Muscle layer of duodenum (tissue), 2 donors: ENCODE data around the gene HS6ST1.

Source experiments
- H3K27ac ChIP-seq: one replicate; pipeline ENCODE4 v1.7.0; 2013; ENCODE audit warnings: mild to moderate bottlenecking, low read length
- H3K27me3 ChIP-seq: one replicate; pipeline ENCODE4 v1.7.0; 2013; ENCODE audit warnings: low read depth, mild to moderate bottlenecking, control low read depth, low read length
- H3K36me3 ChIP-seq, 2 donors: one replicate each; pipeline ENCODE4 v1.7.0; 2013; ENCODE audit warnings: low read length in 2 of 2, control low read depth in 1 of 2, mild to moderate bottlenecking in 1 of 2; ENCODE audit not compliant: insufficient read depth in 2 of 2, control insufficient read depth in 1 of 2
- H3K4me1 ChIP-seq, 2 donors: one replicate each; pipeline ENCODE4 v1.7.0; 2013; ENCODE audit warnings: low read length in 2 of 2, mild to moderate bottlenecking in 2 of 2, control low read depth in 1 of 2, moderate library complexity in 1 of 2; ENCODE audit not compliant: insufficient read depth in 2 of 2, control insufficient read depth in 1 of 2
- H3K4me3 ChIP-seq, 2 donors: one replicate each; pipeline ENCODE4 v1.7.0; 2013; ENCODE audit warnings: low read length in 2 of 2, low read depth in 1 of 2, mild to moderate bottlenecking in 1 of 2
- H3K9me3 ChIP-seq, 2 donors: one replicate each; pipeline ENCODE4 v1.7.0; 2013; ENCODE audit warnings: low read length in 2 of 2, control low read depth in 1 of 2, mild to moderate bottlenecking in 1 of 2; ENCODE audit not compliant: control insufficient read depth in 1 of 2
- donor health status: healthy.

Gene HS6ST1

DNA sequence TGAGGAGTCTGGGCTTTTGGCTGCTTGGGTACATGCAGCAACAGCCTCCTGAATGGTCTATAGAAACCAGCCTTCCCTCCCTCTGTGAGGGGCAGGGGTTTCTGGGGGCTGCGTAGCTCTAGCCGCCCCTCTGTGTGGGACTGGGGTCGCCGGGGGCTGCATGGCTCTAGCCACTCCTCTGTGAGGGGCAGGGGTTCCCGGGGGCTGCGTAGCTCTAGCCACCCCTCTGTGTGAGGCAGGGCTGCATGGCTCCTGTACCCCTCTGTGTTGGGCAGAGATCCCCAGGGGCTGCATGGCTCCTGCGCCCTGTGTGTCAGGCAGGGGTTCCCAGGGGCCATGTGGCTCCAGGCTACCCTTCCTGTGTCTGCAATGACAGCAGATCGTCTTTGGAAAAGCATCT is 17.6 kb downstream of the HS6ST1 start:
- Histone ChIP-seq H3K9me3 (no peaks in the 10 kb centered on the region), H3K4me1 (peaks cover 13 to 49% of the 10 kb centered on the region in 2 donors), H3K36me3 (no peaks in the 10 kb centered on the region), H3K27ac (peak overlapping the region; percentile 8), H3K27me3 (no peaks in the 10 kb centered on the region), H3K4me3 (no peak overlapping the region)

DNA sequence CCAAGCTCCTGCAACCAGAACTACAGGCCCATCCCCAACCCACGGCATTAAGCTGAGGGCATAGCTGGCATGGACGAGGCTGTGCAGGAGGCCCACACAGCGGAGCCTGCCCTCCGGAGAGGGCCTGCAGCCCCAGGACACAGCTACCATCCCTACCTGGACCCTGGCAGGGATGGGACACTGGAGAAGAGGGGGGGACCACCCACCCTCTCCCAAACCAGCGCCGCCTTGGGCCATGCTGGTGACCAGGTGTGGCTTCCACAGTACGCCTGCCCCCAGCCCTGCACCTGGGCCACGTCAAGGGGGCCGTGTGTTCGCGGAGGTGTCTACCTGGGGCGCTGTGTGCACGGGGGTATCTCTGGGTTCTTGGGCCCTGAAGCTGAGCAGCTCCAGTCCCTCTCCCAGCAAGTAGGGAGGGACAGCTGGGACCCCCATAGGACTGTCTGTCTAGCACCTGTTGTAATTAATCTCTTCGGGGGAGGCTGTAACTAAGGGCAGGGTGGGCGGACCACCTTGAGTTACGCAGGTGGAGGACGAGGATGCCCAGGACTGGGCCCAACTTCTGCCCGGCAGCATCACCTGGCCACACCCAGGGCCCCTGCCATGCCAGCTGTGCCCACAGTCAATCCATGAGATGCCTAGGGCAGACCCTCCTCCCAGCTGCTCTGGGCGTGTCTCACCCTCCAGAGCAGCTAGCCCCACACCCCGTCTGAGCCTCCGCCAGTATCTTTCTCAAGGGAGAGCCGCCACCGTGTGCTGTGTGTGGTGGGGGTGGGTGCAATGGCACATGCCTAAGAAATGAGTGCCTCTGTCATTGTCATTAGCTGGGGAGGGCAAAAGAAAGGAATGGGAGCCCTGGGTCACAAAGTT is 18.3 kb downstream of the HS6ST1 start:
- peaks cover 9 to 43% of the 10 kb centered on the region in 2 donors for H3K4me1 ChIP-seq
- no peaks in the 10 kb centered on the region for H3K9me3 ChIP-seq
- H3K36me3 ChIP-seq, result no peaks in the 10 kb centered on the region
- H3K27ac ChIP-seq, result no peak overlapping the region
- no peak overlapping the region for H3K4me3 ChIP-seq
- H3K27me3 ChIP-seq, result no peaks in the 10 kb centered on the region

DNA sequence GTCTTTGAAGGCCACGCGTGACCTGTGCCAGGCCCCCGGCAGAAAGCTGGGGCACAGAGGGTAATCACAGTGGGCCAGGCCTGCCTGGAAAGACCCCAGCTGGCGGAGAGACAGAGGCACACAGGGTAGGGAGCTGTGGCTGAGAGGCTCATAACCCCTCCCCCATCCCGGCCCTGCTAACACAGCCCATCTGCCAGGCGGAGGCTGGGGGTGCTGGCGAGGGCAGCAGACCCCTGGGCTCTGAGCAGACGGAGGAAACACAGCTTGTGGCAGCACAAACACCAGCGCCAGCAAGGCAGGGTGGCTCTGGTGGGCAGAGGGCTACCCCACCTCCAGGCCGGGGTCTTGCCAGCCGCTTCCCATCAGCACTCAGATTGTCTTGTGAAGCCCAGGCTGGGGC is 19.0 kb downstream of the HS6ST1 start:
- no peak overlapping the region for H3K4me3 ChIP-seq
- no peak overlapping the region for H3K27ac ChIP-seq
- H3K4me1 ChIP-seq, result peaks cover 4 to 35% of the 10 kb centered on the region in 2 donors
- no peaks in the 10 kb centered on the region for H3K36me3 ChIP-seq
- no peaks in the 10 kb centered on the region for H3K27me3 ChIP-seq
- no peaks in the 10 kb centered on the region for H3K9me3 ChIP-seq

DNA sequence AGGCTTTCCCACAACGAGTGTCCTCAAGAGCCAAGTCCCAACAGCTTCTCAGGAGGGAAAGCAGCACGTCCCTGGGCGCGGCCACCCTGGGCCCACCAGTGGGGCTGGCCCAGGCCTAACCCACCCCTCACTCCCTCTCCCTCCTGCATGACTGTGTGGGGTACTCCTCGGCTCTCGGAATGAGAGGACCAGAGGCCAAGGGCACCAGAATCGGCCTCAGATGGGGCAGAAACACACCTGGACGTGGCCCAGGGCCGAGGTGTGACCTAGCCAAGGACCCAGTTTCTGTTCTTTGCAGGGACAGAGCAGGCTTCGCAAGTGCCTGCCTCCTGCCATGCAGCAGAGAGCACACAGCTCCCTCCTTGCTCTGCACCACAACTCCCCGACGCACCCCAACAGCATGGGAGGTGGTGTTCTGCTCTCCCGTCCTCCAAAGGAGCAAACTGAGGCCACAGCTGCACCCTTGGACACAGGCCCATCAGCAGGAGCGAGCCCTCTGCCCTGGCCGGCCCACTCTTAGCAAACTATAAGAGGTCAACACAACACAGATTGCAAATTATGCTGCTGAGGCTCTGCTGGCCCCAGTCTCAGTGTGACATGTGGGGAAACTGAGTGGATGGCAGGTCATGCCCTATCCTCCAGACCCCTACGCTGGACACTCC is 19.7 kb downstream of the HS6ST1 start:
- no peak overlapping the region for H3K27ac ChIP-seq

DNA sequence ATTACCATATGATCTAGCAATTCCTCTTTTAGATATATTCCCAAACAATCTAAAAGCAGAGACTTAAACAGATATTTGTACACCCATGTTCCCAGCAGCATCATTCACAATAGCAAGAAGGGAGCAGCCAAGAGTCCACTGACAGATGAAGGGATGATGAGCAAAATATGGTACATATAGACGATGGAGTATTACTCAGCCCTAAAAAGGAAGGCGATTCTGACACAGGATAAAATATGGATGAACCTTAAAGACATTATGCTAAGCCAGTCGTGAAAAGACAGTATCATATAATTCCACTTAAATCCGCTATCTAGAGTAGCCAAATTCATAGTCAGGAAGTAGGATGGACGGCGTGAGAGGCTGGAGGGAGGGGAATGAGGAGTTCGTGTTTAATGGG is 20.4 kb downstream of the HS6ST1 start:
- Histone ChIP-seq H3K4me1 (peaks cover 4 to 29% of the 10 kb centered on the region in 2 donors), H3K27ac (no peak overlapping the region), H3K4me3 (no peak overlapping the region), H3K27me3 (no peaks in the 10 kb centered on the region), H3K9me3 (no peaks in the 10 kb centered on the region), H3K36me3 (no peaks in the 10 kb centered on the region)

More for the DNA sequence above, 19.7 kb downstream of the HS6ST1 start:
- H3K4me3 ChIP-seq, result no peak overlapping the region
- H3K4me1 ChIP-seq, result peaks cover 4 to 29% of the 10 kb centered on the region in 2 donors
- no peaks in the 10 kb centered on the region for H3K27me3 ChIP-seq
- H3K36me3 ChIP-seq, result no peaks in the 10 kb centered on the region
- H3K9me3 ChIP-seq, result no peaks in the 10 kb centered on the region

DNA sequence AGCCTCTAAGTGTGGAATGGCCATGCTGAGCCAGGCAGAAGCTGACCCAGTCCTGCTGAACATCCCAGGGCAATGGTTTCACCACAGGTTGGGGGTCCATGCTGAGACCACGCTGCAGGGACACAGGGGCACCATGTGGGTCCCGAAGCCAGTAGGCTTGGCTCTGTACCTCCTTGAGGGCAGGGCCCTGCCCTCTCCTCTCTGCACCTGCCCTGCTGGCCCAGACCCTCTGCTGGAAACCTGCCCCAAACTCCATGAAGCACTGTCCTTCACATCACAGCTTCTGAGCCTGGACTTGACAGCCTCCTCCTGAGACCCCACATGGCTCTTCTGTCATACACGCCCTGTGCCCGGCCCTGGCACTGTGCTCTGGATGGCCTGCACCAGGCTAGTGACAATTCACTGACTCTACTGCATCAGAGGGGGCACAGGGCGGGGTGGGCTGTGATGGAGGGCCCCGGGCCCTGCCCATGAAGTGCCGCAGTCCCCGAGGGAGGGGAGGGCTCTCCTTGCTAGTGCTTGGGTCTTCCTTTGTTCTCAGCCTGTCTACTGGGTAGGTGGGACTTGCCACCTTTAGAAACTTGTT is 24.7 kb downstream of the HS6ST1 start:
- Histone ChIP-seq H3K9me3 (no peaks in the 10 kb centered on the region), H3K27ac (no peak overlapping the region), H3K4me3 (no peak overlapping the region), H3K27me3 (no peaks in the 10 kb centered on the region), H3K4me1 (peaks cover 0 to 12% of the 10 kb centered on the region in 2 donors), H3K36me3 (no peaks in the 10 kb centered on the region)

DNA sequence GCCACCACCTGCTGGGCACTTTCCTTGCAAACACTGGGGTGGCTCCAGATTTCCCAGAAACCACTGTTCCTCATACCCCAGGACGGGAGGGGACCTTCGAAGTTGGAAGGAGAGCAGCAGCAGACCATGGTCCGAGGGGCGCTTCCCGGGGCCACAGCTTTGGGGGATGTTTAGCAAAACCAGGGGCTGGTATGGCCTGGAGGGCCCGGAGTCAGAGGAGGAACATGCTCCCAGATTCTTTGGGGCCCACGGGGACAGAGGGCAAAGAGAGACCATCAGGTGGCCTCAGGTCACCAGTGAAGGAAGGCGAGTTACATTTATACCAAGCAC is 25.3 kb downstream of the HS6ST1 start:
- Histone ChIP-seq H3K36me3 (no peaks in the 10 kb centered on the region), H3K4me1 (peaks cover 0 to 13% of the 10 kb centered on the region in 2 donors), H3K27ac (no peak overlapping the region)

DNA sequence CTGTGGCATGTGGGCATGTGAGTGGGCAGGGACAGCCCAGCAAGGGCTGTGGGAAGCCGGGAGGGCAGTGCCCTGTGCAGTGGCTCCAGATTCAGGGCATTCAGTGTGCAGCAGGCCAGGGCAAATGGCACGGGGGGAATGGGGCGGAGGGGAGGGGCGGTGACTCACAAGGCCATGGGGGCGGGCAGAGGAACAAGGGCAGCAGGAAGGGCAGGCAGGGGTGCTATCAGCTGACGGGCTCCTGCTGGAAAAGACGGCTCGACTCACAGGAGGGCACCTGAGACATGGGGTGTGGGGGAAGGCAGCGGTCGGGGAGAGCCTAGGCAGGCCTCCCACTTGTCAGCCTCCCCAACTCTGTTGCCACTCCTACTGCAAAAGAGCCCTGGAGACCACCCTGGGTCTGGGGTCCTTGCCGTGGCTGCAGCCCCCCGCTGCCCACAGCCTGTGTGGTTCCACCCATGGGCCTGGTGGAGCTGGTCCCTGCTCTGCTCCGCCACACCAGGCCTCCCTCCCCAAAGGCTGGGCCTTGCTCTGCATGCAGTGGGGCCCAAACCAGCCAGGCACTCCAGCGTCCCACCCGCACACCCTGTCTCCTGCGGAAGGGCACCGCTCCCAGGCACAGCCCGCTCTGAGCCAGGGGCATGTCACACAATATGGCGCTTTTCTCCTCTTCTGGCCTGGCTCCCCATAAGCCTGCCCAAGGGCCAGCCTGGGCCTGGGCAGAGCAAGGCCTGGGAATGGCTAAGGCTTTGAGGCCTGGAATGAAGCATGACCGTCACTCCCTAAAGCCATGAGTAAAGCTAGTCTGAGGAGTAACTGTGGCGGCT is 25.9 kb downstream of the HS6ST1 start:
- Histone ChIP-seq H3K27ac (no peak overlapping the region), H3K9me3 (no peaks in the 10 kb centered on the region), H3K27me3 (no peaks in the 10 kb centered on the region), H3K36me3 (peaks cover 0 to 2% of the 10 kb centered on the region in 2 donors), H3K4me1 (peaks cover 0 to 13% of the 10 kb centered on the region in 2 donors), H3K4me3 (no peak overlapping the region)

More for the DNA sequence above, 25.3 kb downstream of the HS6ST1 start:
- Histone ChIP-seq H3K4me3 (no peak overlapping the region), H3K9me3 (no peaks in the 10 kb centered on the region), H3K27me3 (no peaks in the 10 kb centered on the region)

DNA sequence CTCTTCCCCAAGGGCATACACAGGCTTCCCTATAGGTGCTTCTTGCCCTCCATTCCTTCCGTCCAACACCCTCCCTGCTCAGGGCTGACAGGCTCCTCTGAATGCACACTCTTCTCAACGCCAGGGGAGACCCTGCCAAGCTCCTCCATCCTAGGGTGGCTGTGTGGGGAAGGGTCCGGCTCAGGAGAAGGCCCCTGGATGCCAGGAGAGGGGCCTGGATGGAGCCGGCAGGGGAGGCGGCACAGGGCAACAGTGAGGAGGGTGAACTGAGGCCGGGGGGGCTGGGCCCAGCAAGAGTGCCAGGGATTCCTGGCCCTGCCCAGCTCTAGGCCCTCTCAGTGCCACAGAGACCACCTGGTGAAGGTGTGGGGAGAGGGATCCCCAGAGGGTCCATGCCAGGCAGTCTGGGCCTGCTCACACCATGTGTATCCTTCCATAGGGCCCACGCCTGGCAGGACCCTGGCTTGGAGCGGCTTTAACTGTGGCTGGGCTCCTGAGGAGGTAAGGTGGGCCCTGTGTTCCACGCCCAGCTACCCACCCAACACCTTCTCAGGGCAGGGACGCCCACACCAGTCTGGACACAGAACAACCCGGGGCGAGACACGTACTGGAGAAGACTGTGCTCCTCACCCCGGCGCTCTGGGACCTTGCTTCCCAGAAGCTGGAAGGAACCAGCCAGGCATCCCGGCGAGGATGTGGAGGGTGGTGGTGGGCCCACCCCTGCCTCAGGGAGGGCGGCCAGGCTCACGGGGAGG is 26.6 kb downstream of the HS6ST1 start:
- no peaks in the 10 kb centered on the region for H3K9me3 ChIP-seq
- H3K4me3 ChIP-seq, result no peak overlapping the region
- H3K4me1 ChIP-seq, result peaks cover 0 to 17% of the 10 kb centered on the region in 2 donors
- no peak overlapping the region for H3K27ac ChIP-seq
- H3K27me3 ChIP-seq, result no peaks in the 10 kb centered on the region
- H3K36me3 ChIP-seq, result peaks cover 0 to 4% of the 10 kb centered on the region in 2 donors

DNA sequence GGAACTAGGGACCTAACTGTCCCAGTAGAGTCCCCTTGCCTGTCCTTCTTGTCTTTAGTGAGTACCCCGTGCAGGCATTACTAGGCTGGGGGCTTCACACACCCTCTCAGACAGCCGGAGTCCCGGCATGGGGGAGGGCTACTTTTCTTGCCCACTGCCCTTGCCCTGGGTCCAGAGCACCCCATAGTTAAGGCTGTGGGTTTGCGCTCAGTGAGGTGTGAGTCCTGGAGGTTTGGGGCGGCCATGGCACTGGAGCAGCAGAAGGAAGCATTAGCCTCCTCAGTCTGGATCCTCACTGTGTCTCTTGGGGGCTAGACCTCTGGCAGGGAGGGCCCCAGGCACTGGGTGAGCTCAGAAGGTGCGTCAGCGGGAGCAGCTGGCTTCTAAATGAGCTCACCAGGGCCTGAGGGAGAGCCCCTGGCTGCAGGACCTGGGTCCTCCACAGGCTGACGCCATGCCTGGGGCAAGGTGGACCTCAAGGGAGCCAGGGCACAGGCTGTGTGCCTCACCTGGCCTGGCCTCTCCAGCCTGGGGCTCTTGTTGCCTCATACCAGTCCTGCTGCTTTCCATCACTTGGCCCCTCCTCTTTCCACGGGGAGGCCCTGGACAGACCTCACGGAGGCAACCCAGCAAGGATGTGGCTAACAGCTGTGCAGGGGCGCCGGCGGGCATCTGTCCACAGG is 27.4 kb downstream of the HS6ST1 start:
- no peak overlapping the region for H3K27ac ChIP-seq
- H3K36me3 ChIP-seq, result peaks cover 0 to 4% of the 10 kb centered on the region in 2 donors
- H3K4me1 ChIP-seq, result peaks cover 0 to 24% of the 10 kb centered on the region in 2 donors
- H3K9me3 ChIP-seq, result no peaks in the 10 kb centered on the region
- H3K27me3 ChIP-seq, result no peaks in the 10 kb centered on the region
- no peak overlapping the region for H3K4me3 ChIP-seq
